IMR-90 (cell line): ENCODE results near the gene IRX3. TPM values are rescaled to one million over a fixed set of nuclear protein-coding genes. Genes with fewer than 3 reads are reported as not detected.

Experiments used
- ATAC-seq: fragments of 200-7000 bp; cut with Tn5 transposase; 2 replicates; pipeline ENCODE4 v1.9.1; 2020; ENCODE audit warnings: low read depth, mild to moderate bottlenecking, moderate library complexity
- BruUV-seq: library from RNA; stranded (reverse); fragments of 400-500 nt; replicated peaks from 2 replicates; lab custom pipeline; 2021; lab: Mats Ljungman, UMichigan
- CTCF ChIA-PET: fragments of 300-600 bp; formaldehyde crosslinking; extraction: SDS; loops from one replicate; lab custom pipeline; 2021; ENCODE audit warnings: antibody characterized with exemption; lab: Yijun Ruan, JAX
- POLR2A ChIA-PET: fragments of 300-600 bp; sonication (Branson Sonifier 250); formaldehyde crosslinking; loops from one replicate; lab custom pipeline; 2022; ENCODE audit warnings: antibody characterized with exemption; ENCODE audit not compliant: unreplicated experiment; lab: Charles Lee
- DNase-seq: peaks from one replicate; pipeline ENCODE4 v3.0.0; 2013
- H2AFZ ChIP-seq: replicated peaks from 2 replicates; pipeline ENCODE3; 2013; ENCODE audit warnings: low read length, mild to moderate bottlenecking; ENCODE audit not compliant: poor library complexity
- H2AK5ac ChIP-seq: 2 replicates; pipeline ENCODE4 v1.6.1; 2013; ENCODE audit warnings: low read depth, low read length, inconsistent platforms
- H2AK9ac ChIP-seq: replicated peaks from 2 replicates; pipeline ENCODE3; 2013; ENCODE audit warnings: mild to moderate bottlenecking, low read depth, low read length, moderate library complexity; ENCODE audit not compliant: poor library complexity
- H2BK120ac ChIP-seq: 2 replicates; pipeline ENCODE4 v1.6.1; 2013; ENCODE audit warnings: low read depth, low read length, inconsistent platforms
- H2BK15ac ChIP-seq: 3 replicates; pipeline ENCODE4 v1.6.1; 2013; ENCODE audit warnings: low read depth, low read length, inconsistent platforms
- H2BK20ac ChIP-seq: 2 replicates; pipeline ENCODE4 v1.6.1; 2013; ENCODE audit warnings: low read depth, mild to moderate bottlenecking, inconsistent platforms, low read length, moderate library complexity
- H2BK5ac ChIP-seq: 2 replicates; pipeline ENCODE4 v1.6.1; 2013; ENCODE audit warnings: mild to moderate bottlenecking, low read depth, low read length, inconsistent platforms; ENCODE audit not compliant: poor library complexity, severe bottlenecking
- H3K14ac ChIP-seq: replicated peaks from 2 replicates; pipeline ENCODE4 v1.6.1; 2013; ENCODE audit warnings: low read depth, low read length, inconsistent platforms
- H3K18ac ChIP-seq: 2 replicates; pipeline ENCODE4 v1.6.1; 2013; ENCODE audit warnings: low read depth, low read length, control low read depth
- H3K23ac ChIP-seq: 2 replicates; pipeline ENCODE4 v1.6.1; 2013; ENCODE audit warnings: low read depth, low read length, inconsistent platforms
- H3K27ac ChIP-seq: 2 replicates; pipeline ENCODE4 v1.5.1; 2013; ENCODE audit warnings: mild to moderate bottlenecking, control low read depth, low read length; ENCODE audit not compliant: insufficient read depth
- H3K27me3 ChIP-seq: 2 replicates; pipeline ENCODE4 v1.6.1; 2013; ENCODE audit warnings: low read length; ENCODE audit not compliant: control insufficient read depth, insufficient read depth
- H3K36me3 ChIP-seq: 2 replicates; pipeline ENCODE4 v1.6.1; 2013; ENCODE audit warnings: low read length, mixed read lengths; ENCODE audit not compliant: control insufficient read depth, insufficient read depth
- H3K4ac ChIP-seq: 2 replicates; pipeline ENCODE4 v1.6.1; 2013; ENCODE audit warnings: low read depth, low read length, inconsistent platforms
- H3K4me1 ChIP-seq: 2 replicates; pipeline ENCODE4 v1.6.1; 2013; ENCODE audit warnings: low read length, mixed read lengths; ENCODE audit not compliant: control insufficient read depth, insufficient read depth
- H3K4me2 ChIP-seq: 2 replicates; pipeline ENCODE4 v1.6.1; 2013; ENCODE audit warnings: low read depth, mild to moderate bottlenecking, control low read depth, low read length, moderate library complexity
- H3K4me3 ChIP-seq: 2 replicates; pipeline ENCODE4 v1.5.1; 2013; ENCODE audit warnings: low read depth, mild to moderate bottlenecking, control low read depth, low read length, moderate library complexity; ENCODE audit not compliant: insufficient read depth
- H3K56ac ChIP-seq: 2 replicates; pipeline ENCODE4 v1.6.1; 2013; ENCODE audit warnings: low read length, inconsistent platforms; ENCODE audit not compliant: insufficient read depth; ENCODE audit errors: extremely low read depth
- H3K79me1 ChIP-seq, 2 experiments: 2 replicates each; pipeline ENCODE4 v1.6.1; 2013; ENCODE audit warnings: low read length in 2 of 2, inconsistent platforms in 1 of 2, low read depth in 1 of 2
- H3K9ac ChIP-seq: 2 replicates; pipeline ENCODE4 v1.6.1; 2013; ENCODE audit warnings: low read depth, low read length, control low read depth
- H3K9me1 ChIP-seq: 2 replicates; pipeline ENCODE4 v1.6.1; 2013; ENCODE audit warnings: low read length, inconsistent platforms; ENCODE audit not compliant: insufficient read depth
- H3K9me3 ChIP-seq: 2 replicates; pipeline ENCODE4 v1.6.1; 2013; ENCODE audit warnings: low read length; ENCODE audit not compliant: control insufficient read depth, insufficient read depth
- H4K20me1 ChIP-seq: 2 replicates; pipeline ENCODE4 v1.6.1; 2013; ENCODE audit warnings: low read length, inconsistent platforms; ENCODE audit not compliant: insufficient read depth
- H4K5ac ChIP-seq: 2 replicates; pipeline ENCODE4 v1.6.1; 2013; ENCODE audit warnings: mild to moderate bottlenecking, low read depth, low read length, control low read depth
- H4K8ac ChIP-seq, 2 experiments: 2 replicates each; pipeline ENCODE4 v1.6.1; 2013; ENCODE audit warnings: low read depth in 2 of 2, low read length in 2 of 2, control low read depth in 1 of 2, inconsistent platforms in 1 of 2
- H4K91ac ChIP-seq: 2 replicates; pipeline ENCODE4 v1.6.1; 2013; ENCODE audit warnings: low read depth, low read length, inconsistent platforms; ENCODE audit not compliant: insufficient read depth
- BHLHE40 ChIP-seq: fragments of 150-350 bp; IDR thresholded peaks from 2 replicates; pipeline ENCODE4 v1.6.1; 2016; ENCODE audit warnings: mild to moderate bottlenecking, low read depth, low read length
- ELK1 ChIP-seq: fragments of 150-350 bp; IDR thresholded peaks from 2 replicates; pipeline ENCODE4 v1.6.1; 2016; ENCODE audit warnings: low read depth, mild to moderate bottlenecking, low read length, moderate library complexity, borderline replicate concordance
- NFE2L2 ChIP-seq: fragments of 150-350 bp; IDR thresholded peaks from 2 replicates; pipeline ENCODE4 v1.6.1; 2016; ENCODE audit warnings: low read depth, mild to moderate bottlenecking, low read length
- POLR2A ChIP-seq: IDR thresholded peaks from 2 replicates; pipeline ENCODE4 v1.6.1; 2012; ENCODE audit warnings: mild to moderate bottlenecking, low read depth, low read length
- RAD21 ChIP-seq: IDR thresholded peaks from 2 replicates; pipeline ENCODE4 v1.6.1; 2012; ENCODE audit warnings: low read length, improper control_type of control experiment
- RCOR1 ChIP-seq: IDR thresholded peaks from 2 replicates; pipeline ENCODE4 v1.6.1; 2012; ENCODE audit warnings: mild to moderate bottlenecking, low read length, improper control_type of control experiment; ENCODE audit not compliant: insufficient replicate concordance
- RFX5 ChIP-seq: IDR thresholded peaks from 2 replicates; pipeline ENCODE4 v1.8.0; 2012; ENCODE audit warnings: low read depth, mild to moderate bottlenecking, low read length, moderate library complexity
- SMC3 ChIP-seq: fragments of 150-350 bp; IDR thresholded peaks from 2 replicates; pipeline ENCODE4 v1.6.1; 2016; ENCODE audit warnings: low read depth, mild to moderate bottlenecking, antibody characterized with exemption, low read length, moderate library complexity
- WGBS, 2 experiments: methylation state at CpG; one replicate each; pipeline versions ENCODE4 v1.1.5 to v1.1.7; 2013; ENCODE audit warnings: missing lambda C conversion rate in 2 of 2; ENCODE audit not compliant: insufficient read length in 1 of 2; ENCODE audit errors: extremely low coverage in 2 of 2; 5-methylcytosine and 5-hydroxymethylcytosine counted together
- dilution Hi-C: fragments of 300-500 bp; cut with HindIII; formaldehyde crosslinking; loops from one replicate; pipeline ENCODE4 v1.14.3; 2018; ENCODE audit warnings: low sequenced_read_pairs; ENCODE audit not compliant: unreplicated experiment
- in situ Hi-C: fragments of 300-500 bp; cut with MboI; formaldehyde crosslinking; loops from 3 replicates; pipeline ENCODE4 v1.14.3; 2019; ENCODE audit warnings: low sequenced_read_pairs, inconsistent platforms, mixed read lengths
- intact Hi-C: fragments of 100-400 bp; cut with micrococcal nuclease; formaldehyde crosslinking; loops from 2 replicates; pipeline ENCODE4 v1.10.0; 2022
- polyA plus RNA-seq, 3 experiments: library from polyadenylated mRNA; depleted of rRNA; stranded (reverse); fragments of >200 nt; gene quantifications; 2 replicates each; pipeline ENCODE4 v1.2.3, GENCODE V29; 2012; ENCODE audit warnings: low replicate concordance in 1 of 3
- total RNA-seq: library from RNA; depleted of rRNA; stranded (reverse); fragments of >200 nt; gene quantifications from 2 replicates; pipeline ENCODE4 v1.2.3, GENCODE V29; 2012
- TF ChIP-seq, protein P1 (sequence below): conservative IDR thresholded peaks from 2 replicates; pipeline ENCODE4 v1.5.1; 2012; ENCODE audit warnings: mild to moderate bottlenecking, low read depth, low read length, improper control_type of control experiment

Gene IRX3
- total and polyA plus RNA-seq, 2 of the 4 experiments (the other 2 are of a cell fraction): not detected

GRCh38 chr16:54296543-54296942, 10.0 kb upstream of the IRX3 start:
- no peak overlapping the region for H2AK5ac ChIP-seq
- DNase-seq: no peak
- no CpG with 5 or more reads among the region's 1 CpG for WGBS, 2 experiments

More at GRCh38 chr16:54296543-54296942, 10.0 kb upstream of the IRX3 start:
- H3K4me3 ChIP-seq: no peak overlapping the region
- intact Hi-C loops: loop anchor here (10.0 kb wide), 1 partner anchor 742 kb away; no protein-coding TSS in a partner anchor
- no peaks in the 10 kb centered on the region for H3K36me3 ChIP-seq
- H4K8ac ChIP-seq: no peak overlapping the region
- no peak overlapping the region for H3K27ac ChIP-seq
- TF ChIP-seq RAD21 (no peak), POLR2A (no peak), ELK1 (no peak), BHLHE40 (no peak), SMC3 (no peak), NFE2L2 (no peak), RFX5 (no peak), RCOR1 (no peak)
- TF ChIP-seq, protein P1, sequence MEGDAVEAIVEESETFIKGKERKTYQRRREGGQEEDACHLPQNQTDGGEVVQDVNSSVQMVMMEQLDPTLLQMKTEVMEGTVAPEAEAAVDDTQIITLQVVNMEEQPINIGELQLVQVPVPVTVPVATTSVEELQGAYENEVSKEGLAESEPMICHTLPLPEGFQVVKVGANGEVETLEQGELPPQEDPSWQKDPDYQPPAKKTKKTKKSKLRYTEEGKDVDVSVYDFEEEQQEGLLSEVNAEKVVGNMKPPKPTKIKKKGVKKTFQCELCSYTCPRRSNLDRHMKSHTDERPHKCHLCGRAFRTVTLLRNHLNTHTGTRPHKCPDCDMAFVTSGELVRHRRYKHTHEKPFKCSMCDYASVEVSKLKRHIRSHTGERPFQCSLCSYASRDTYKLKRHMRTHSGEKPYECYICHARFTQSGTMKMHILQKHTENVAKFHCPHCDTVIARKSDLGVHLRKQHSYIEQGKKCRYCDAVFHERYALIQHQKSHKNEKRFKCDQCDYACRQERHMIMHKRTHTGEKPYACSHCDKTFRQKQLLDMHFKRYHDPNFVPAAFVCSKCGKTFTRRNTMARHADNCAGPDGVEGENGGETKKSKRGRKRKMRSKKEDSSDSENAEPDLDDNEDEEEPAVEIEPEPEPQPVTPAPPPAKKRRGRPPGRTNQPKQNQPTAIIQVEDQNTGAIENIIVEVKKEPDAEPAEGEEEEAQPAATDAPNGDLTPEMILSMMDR: no peak
- peaks cover 22% of the 10 kb centered on the region for H3K27me3 ChIP-seq
- no peak overlapping the region for H2AFZ ChIP-seq
- H2BK15ac ChIP-seq: no peak overlapping the region
- H3K9me3 ChIP-seq: 0 out of 2 replicates have a peak, but pooled peaks cover 2% of the 10 kb centered on the region
- no peak overlapping the region for H3K4ac ChIP-seq
- H3K79me1 ChIP-seq: no peaks in the 10 kb centered on the region
- no peak overlapping the region for H3K9ac ChIP-seq
- no peak overlapping the region for H2BK20ac ChIP-seq
- no peaks in the 10 kb centered on the region for H4K20me1 ChIP-seq
- H3K4me2 ChIP-seq: no peak overlapping the region
- H3K4me1 ChIP-seq: no peaks in the 10 kb centered on the region
- H3K23ac ChIP-seq: no peak overlapping the region
- no peak overlapping the region for H3K14ac ChIP-seq
- in situ Hi-C loops: loop anchor here (25.0 kb wide), 2 partner anchors 534 to 641 kb away; partner anchors contain the start of gene IRX5
- BruUV-seq: no TSS peak
- no peak overlapping the region for H2BK120ac ChIP-seq
- ChIA-PET CTCF (no interaction called here), POLR2A (no interaction called here)
- no peak overlapping the region for H3K56ac ChIP-seq
- no peak overlapping the region for H2AK9ac ChIP-seq
- no peaks in the 10 kb centered on the region for H3K9me1 ChIP-seq
- no peak overlapping the region for H4K5ac ChIP-seq
- no peak for ATAC-seq
- H3K18ac ChIP-seq: no peak overlapping the region
- no peak overlapping the region for H2BK5ac ChIP-seq
- dilution Hi-C loops: no loop called here
- no peak overlapping the region for H4K91ac ChIP-seq
